ENCODE results near the gene MEX3C. TPM values are rescaled to one million over a fixed set of nuclear protein-coding genes. Genes with fewer than 3 reads are reported as not detected.

The MEX3C gene
- polyA plus RNA-seq, 3 donors, result 75.7 to 83.7 (median 79.8) TPM

DNA sequence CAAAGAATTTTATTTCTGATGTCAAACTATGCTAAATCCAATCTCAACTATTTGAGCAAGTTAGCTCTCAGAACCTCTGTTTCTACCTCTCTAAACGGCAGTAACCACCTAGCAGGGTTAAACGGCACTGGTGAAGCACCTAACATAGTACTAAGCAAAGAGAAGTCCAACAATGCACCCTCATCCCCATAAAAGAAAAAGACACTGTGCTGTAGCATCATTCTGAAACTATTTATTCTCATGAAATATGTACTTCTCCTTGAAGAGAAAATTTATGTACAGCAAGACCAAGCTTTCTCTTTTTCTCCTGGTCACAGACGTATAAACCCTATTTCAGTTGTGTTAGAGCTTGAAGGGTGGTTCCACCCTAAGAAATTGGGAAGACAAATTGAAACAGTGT, 4.8 kb downstream of the MEX3C start:
- DNase-seq (ENCODE audit: low read depth in 3 of 3, low spot score in 2 of 3), result no peak

DNA sequence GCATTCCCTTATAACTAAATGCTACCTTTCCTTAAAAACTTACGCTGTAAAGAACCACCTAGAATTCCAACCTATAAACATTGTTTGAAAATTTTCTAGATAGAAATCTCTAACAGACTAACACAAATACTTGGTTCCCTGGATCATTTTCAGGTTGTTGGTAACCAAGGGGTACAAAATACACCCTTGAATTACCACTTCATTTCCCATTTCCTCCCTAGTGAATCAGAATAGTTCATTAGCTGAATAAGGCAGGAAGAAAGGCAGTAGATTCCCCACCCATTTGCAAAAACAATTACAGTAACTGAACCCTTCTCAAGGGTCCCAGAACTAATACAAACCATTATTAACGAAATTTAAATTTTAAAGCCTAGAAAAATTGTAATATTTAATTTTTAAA, 5.5 kb downstream of the MEX3C start:
- DNase-seq (ENCODE audit: low read depth in 3 of 3, low spot score in 2 of 3), result no peak

DNA sequence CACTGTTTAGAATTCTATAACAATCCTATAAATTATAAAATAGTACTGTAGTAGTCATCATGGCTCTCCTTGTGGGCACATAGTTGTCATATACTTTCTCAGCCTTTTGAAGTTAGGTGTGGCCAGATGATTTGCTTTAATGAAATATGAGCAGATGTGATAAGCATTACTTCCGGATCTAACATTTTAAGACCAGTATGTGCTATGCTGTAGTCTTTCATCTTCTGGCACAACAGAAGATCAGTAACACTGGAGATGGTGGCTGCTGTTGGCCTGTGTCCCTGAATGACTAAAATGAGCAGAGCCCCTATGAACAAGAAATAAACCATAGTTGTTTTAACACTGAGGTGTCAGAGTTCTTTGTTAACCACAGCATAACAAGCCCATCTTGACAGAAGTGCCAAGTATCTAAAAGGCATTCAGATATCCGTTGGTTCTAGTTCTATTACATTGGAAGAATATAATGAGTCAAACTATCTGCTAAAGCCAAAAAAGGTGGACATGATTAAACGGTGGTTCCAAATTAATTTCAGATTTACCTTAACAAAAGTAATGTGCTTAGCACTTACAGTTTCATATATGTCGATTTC, 6.3 kb downstream of the MEX3C start:
- no peak for DNase-seq (ENCODE audit: low read depth in 3 of 3, low spot score in 2 of 3)

DNA sequence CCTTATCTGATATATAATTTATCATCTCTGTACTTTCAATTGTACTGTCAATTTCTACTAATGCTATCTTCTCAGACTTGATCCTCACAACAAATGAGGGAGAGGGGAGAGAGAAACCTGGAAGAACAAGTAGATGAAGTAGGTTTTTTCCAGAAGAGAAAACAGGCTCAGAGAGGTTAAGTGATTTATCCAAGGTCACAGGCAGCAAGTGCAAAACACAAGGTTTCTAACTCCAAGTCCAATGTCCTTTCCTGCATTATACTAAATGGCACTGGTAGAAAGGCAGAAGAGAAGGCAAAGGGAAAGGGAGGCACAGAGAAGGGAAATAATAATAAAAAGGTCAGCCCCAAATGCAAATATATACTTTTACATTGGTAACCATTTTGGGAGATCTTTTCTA, 7.5 kb downstream of the MEX3C start:
- DNase-seq (ENCODE audit: low read depth in 3 of 3, low spot score in 2 of 3), result no peak

DNA sequence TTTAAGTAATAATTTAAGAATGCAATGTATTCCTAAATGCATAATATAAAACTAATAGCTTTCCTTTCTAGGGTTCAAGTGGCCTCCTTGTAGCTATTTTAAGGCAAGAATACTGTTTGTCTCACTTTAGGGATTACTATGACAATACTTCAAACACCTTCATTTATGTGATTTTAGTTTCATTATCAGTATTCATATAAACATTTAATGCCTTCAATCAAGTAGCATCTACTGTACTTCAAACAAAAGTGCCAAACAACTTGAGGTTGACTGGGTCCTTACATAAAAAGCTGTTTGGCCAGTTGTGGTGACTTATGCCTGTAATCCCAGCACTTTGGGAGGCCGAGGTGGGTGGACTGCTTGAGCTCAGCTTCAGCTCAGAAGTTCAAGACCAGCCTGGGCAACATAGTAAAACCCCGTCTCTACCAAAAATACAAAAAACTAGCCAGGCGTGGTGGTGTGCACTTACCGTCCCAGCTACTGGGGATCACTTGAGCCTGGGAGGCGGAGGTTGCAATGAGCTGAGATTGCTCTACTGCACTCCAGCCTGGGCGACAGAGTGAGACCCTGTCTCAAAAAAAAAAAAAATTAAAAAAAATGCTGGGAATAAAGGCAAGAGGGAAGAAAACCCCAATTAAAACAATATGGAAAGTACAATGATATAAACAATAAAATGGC, 9.3 kb downstream of the MEX3C start:
- DNase-seq (ENCODE audit: low read depth in 3 of 3, low spot score in 2 of 3), result no peak

DNA sequence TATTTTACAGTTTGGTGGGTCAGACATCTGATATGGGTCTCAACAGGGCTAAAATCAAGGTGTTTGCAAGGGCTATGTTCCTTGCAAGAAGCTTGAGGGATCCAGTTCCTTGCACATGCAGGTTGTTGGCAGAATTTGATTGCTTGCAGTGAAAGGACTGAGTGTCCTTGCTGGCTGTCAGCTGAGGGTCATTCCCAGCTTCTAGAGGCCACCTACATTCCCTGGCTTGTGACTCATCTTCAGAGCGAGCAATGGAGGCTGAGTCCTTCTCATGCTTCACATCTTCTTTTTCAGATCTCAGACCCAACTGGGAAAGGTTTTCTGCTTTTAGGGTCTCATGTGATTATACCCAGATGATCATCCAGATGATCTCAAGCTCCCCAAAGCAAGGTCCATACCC, 12.4 kb downstream of the MEX3C start:
- no peak for DNase-seq (ENCODE audit: low read depth in 3 of 3, low spot score in 2 of 3)

DNA sequence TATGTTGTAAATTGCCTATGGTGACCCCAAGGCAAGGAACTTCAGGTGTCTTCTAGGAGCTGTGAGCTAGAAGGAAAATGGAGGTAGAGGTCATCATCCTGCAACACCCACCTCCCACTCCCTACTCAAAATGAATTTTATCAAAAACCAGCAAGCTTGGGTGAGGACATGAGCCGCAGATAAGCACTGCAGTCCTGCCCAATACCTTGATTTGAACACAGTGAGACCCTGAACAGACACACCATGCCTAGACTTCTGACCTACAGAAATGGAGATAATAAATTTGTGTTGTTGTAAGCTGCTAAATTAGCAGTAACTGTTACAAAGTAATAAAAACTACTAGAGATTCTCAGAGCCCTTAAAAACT, 13.4 kb downstream of the MEX3C start:
- DNase-seq (ENCODE audit: low read depth in 3 of 3, low spot score in 2 of 3), result no peak

DNA sequence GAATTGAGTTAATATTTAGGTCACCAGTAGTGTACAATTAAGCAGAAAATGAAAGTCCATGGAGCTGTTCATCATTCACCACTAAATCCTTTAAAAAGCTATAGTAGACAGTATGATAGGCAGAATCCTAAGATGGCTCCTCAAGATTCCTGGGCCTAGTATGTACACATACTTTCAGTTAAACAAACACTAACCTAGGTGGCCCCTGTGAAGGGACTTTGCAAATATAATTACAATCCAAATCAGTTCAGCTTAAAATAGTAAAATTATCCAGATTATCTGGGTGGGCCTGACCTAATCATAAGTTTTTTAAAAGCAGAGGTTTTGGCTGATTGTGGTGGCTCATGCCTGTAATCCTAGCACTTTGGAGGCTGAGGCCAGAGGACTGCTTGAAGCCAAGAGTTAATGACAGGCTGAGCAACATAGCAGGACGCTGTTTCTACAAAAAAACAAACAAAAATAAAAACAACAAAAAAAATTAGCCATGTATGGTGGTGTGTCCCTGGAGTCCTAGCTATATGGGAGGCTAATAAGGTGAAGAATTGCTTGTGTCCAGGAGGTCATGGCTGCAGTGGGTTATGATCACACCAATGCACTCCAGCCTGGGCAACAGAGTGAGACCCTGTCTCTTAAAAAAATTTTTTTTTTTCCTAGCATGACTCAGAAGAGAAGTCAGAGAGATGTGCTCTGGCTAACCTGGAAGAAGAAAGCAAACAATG, 13.9 kb downstream of the MEX3C start:
- DNase-seq (ENCODE audit: low read depth in 3 of 3, low spot score in 2 of 3), result no peak

DNA sequence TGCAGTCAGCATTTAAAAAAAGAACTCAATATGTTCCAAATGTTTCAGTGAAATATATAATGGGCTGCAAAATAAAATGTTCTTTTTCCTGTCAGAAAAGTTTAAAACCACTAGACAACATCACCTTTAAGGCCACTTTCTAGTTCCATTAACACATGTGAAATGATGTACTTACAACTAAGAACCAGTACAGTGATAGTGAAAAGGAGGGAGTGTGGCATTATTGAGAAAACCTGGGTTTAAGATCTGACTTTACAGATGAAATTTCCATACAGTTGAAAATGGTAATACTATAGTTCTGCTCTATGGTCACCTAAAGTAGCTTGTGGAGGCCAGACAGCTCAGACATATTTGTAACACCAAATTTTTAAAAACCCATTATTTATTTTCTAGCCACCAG, 14.7 kb downstream of the MEX3C start:
- no peak for DNase-seq (ENCODE audit: low read depth in 3 of 3, low spot score in 2 of 3)

DNA sequence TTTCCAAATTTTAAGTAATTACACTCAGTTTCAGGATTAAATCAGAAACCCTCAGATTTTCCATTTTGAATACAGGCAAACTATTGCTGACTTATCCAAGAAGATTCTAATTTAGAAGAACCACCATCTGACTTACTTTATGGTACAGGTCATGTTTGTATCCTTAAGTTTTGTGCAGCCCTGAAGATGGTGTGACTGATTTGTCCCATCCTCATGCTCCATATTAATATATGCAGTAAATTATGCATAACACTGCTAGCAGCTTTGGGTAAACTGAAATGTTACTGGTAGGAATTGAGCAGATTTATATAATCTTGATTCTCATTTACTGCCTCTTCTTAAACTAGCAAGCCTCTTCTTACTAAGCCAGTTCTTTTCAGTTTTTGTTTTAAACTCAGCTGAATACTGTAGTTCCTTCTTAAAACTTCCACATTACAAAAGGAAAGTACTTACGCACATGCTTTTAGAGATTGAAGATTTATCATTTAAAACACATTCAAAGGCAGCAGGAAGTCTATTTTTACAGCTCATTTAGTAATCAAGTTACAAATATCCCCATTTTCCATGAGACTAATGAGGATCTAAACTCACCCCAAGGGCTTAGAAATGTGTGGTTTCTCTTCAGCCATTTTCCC, 25.7 kb downstream of the MEX3C start:
- no peak for DNase-seq (ENCODE audit: low read depth in 3 of 3, low spot score in 2 of 3)

DNA sequence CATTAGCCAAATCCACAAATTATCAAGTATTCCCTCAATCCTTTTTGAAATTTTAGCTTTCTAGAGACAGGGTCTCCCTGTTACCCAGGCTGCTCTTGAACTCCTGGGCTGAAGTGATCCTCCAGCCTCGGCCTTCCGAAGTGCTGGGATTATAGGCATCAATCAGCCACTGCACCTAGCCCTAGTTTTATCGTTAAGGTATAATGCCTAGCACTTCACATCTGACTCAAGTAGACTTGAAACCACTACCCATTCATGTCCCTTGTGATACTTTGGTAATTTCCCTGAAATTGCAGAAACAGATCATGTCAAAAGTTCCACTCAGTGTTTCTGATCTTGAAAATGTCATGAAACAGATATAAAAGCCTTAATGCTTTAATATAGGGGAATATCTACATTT, 26.3 kb downstream of the MEX3C start:
- DNase-seq (ENCODE audit: low read depth in 3 of 3, low spot score in 2 of 3), result no peak

DNA sequence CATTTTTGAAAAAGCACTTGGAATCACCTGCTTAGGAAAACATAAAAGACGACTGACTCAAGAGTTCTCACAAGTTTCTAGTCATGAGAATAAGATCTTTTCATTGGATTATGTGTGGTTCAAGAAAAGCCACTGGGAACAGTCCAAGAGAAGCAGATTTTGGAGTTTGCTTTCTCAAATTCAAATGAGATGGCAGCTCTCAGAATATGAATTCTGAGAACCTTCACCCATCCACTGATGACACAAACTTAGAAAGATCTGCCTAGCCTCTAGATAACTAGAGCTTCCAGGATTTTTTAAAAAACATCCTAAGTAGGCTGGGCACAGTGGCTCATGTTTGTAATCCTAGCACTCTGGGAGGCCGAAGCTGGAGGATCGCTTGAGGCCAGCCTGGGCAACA, 26.8 kb downstream of the MEX3C start:
- DNase-seq (ENCODE audit: low read depth in 3 of 3, low spot score in 2 of 3), result no peak

DNA sequence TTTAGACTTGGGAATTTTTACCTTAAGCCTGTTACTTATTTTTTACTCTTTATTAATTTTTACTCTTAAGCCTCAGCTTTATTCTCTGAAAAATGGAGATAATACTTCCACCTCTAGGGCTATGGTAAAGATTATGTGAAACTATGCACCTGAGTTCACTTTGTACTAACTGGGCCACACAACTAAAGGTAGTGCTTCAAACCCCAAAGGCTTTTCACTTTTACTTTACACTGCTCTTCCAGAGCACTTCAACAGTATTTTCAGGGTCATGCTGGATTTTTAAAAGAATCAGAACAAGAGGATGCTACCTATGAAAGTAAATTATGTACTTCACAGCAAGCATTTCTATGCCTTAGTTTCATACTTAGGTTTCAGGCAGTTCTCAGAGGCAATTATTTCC, 27.8 kb downstream of the MEX3C start:
- no peak for DNase-seq (ENCODE audit: low read depth in 3 of 3, low spot score in 2 of 3)

DNA sequence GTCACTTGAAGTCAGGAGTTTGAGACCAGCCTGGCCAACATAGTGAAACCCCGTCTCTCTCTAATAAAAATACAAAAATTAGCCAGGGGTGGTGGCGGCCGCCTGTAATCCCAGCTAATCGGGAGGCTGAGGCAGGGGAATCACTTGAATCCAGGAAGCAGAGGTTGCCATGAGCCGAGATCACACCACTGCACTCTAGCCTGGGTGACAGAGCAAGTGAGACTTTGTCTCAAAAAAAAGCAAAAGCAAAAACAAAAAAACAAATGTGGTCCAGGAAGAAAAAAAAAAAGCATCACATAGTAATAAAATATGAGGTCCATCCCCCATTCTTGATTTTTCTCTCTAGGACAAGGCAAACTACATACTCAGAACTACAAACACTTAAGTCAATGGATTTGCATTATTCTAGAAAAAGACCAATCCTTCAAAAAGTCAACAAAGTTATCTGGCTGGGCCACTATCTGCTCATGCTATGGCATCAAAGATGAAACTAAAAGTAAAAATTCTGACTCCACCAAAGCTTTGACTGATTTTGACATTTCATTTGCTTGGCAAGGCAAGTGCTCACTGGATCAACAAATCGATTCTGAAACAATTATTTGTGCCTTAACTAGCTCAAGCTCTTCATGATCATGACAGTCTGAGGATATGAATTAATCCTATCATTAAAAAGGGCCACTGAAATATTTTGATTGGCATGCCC, 28.4 kb downstream of the MEX3C start:
- no peak for DNase-seq (ENCODE audit: low read depth in 3 of 3, low spot score in 2 of 3)

DNA sequence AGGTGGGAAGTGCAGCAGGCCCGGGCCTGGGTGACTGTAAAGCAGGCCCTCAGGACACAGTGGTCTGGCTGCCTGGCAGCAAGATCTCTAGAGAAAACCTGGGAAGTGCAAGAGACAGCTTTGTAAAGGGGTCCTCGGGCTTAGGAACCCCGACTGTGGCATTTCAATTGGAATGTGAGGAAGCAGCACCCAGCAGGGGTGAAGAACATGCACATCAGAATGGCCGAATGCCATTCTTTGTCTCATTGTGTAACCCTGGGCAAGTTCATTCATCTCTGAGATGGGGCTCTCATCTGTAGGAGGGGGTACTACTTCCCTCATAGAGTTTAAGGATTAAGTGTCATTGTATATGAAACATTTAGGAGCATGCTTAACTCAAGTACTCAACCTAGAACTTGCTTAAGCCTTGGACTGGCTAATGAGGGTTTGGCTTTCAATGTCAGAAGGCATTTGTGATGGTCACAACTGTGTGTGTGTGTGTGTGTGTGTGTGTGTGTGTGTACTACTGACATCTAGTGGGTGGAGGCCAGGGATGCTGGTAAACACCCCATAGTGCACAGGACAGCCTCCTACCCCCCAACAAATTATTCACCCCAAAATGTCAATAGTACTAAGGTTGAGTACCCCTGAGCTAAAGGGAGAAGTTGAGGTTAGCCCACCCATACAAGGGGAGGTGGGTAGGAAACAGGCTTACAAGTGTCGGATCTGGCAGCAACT, 29.3 kb downstream of the MEX3C start:
- DNase-seq (ENCODE audit: low read depth in 3 of 3, low spot score in 2 of 3), result no peak

DNA sequence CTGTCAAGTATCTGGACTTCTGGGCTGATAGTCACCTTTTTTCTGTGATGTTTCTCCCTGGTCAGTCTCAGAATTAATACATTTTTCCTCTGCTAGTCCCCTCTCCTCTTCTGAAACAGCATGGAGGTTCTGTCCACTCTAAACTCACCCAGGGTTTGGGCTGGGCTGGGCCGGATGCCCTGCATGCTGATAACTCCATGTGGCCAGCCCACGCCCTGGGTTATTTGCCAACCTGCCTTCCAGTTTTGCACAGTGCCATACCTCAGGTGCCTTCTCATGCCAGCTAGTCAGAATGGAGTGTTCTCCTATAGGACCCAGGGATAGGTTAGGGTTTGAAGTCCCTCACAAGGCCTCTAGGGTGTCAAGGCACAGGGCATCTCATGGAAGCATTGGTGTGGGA, 32.2 kb downstream of the MEX3C start:
- DNase-seq (ENCODE audit: low read depth in 3 of 3, low spot score in 2 of 3), result no peak

DNA sequence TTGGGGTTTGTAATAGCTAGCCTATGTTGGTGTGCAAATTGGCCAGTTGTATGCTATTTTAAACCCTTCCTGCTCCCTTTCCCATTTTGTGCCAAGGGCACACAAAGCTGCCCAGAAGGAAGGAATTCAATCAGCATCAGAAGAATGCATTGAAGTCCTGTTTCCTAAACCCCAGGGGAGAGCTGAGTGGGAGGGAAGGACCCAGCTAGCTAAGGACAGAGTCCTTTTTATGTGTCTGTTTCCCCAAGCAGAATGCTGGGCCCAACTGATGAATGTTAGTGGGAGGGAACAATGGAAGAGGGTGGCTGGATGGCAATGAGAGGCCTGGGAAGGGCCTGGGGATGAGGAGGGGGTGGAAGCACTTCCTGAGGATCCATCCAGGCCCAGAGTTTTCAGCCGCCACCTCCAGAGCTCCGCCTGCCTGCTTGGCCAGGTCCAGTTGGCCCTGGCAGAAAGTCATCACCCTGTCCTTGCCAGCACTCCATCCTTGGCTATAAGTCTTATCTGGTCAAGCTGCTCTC, 32.7 kb downstream of the MEX3C start:
- no peak for DNase-seq (ENCODE audit: low read depth in 3 of 3, low spot score in 2 of 3)

DNA sequence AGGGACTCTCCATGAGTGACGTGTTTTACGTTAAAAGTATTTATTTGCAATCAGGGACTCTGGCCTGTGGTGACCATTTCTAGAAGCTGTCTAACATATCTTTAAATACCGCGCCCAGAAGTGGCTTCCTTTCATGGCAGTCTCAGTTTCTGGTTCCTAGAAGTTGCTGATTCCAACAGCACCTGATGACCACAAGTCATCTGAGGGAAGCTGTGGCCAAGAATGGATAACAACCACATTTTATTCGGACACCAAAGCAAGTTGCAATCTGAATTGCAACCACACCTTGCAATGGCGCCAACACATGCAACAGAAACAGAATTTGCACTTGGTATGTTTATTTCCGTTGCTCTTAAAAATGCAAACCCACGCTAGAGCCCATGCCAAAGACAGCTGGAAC, 33.1 kb downstream of the MEX3C start:
- DNase-seq (ENCODE audit: low read depth in 3 of 3, low spot score in 2 of 3), result no peak

DNA sequence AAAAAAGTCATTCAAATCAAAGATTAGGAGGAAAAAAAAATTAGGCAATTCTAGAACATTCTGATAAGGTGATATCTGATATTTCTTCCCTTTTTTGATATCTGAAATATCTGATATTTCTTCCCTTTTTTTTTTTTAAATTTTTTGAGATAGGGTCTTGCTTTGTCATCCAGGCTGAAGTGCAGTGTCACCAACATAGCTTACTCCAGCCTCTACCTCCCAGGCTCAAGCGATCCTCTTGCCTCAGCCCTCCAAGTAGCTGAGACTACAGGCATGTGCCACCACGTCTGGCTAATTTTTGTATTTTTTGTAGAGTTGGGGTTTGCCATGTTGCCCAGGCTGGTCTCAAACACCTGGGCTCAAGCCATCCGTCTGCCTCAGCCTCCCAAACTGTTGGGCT, 33.9 kb downstream of the MEX3C start:
- no peak for DNase-seq (ENCODE audit: low read depth in 3 of 3, low spot score in 2 of 3)

DNA sequence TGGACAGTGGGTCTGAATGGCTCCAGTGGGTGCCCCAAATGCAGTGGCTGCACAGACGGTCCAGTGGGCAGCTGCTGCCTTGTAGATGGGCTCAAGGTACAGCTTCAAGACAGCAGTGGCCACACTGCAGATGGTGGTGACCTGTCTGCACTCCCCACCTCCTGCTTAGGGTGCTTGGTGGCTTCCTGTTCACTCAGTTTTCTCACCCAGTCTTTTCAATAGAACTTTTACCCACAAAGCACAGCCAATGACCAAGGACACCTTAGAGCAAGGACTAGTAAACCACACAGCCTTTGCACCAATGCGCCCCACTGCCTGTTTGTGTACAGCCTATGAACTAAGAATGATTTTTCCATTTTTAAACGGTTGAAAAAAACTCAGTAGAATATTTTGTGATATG, 34.9 kb downstream of the MEX3C start:
- DNase-seq (ENCODE audit: low read depth in 3 of 3, low spot score in 2 of 3), result no peak

Measured in right renal cortex interstitium (tissue), 3 donors.